GM21381 (cell line): ENCODE results near the gene TAF9.
A peak's percentile ranks its signal among the peaks of the same experiment; 100 is the strongest.
"Not testable (repeated sequence)": the region's sequence is repeated elsewhere in the genome, so short reads cannot be mapped to it uniquely, and the experiment has no call there.

Source experiments
- ATAC-seq: cut with Tn5 transposase; IDR thresholded peaks from one replicate; pipeline ENCODE4 v1.9.1; 2021; ENCODE audit warnings: mild to moderate bottlenecking, moderate library complexity; ENCODE audit not compliant: unreplicated experiment

TAF9 gene

DNA sequence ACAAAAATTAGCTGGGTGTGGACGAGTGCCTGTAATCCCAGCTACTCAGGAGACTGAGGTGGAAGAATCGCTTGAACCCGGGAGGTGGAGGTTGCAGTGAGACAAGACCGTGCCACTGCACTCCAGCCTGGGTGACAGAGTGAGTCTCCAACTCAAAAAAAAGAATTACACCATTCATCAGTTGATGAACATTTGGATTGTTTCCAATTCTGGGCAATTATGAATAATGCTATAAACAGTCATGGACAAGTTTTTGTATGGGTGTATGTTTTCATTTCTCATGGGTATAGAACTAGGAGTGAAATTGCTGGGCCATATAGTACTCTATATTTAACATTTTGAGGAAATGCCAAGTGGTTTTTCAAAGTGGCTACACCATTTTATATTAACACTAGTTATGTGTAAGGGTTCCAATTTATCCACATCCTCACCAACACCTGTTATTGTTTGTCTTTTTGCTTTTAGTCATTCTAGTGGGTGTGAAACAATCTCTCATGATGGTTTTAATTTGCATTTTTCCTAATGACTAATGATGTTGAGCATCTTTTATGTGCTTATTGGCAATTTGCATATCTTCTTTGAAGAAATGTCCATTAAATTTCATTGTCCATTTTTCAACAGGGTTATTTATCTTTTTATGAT is 27.7 kb downstream of the TAF9 start:
- ATAC-seq, result no peak

DNA sequence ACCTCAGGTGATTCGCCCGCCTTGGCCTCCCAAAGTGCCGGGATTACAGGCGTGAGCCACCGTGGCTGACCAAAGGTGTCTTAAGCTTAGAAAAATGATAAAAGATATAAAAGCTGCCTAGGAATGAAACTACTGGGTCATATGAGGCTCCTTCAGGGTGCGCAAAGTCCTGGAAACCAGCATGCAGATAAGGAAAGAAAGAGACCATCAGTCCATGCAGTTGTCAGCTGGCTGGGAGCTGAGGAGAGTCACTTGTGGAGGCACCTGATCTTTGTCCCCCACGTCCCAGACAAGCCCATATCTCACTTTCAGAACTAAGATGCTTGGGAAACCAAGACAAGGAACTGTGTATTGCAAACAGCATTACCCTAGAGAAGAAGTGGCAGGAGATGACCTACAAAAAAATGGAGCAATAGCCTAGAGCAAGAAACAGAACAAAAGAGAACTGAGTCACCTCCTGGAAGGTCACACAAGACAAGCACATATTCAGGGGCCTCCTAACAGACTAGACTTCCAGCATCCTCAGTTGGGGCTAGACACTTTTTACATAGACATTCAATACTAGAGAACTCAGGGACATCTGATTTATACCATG is 33.9 kb downstream of the TAF9 start:
- no peak for ATAC-seq

DNA sequence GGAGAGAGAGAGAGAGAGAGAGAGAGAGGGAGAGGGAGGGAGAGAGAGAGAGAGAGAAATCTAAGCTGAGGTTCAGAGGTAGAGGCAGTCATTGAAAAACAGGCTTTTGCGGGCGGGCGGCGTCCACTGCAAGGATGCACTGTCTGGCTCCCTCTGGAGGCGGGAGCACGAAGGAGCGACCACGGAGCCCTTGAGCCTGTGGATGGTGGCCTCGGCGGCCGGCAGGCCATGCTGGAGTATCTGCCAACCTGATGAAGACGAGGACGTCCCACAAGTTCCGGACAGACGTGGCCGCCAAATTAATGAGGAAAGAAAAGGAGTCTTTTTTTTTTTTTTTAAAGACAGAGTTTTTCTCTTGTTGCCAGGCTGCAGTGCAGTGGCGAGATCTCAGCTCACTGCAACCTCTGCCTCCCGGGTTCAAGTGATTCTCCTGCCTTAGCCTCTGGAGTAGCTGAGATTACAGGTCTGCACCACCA is 34.5 kb downstream of the TAF9 start:
- ATAC-seq, result peak; percentile 51

DNA sequence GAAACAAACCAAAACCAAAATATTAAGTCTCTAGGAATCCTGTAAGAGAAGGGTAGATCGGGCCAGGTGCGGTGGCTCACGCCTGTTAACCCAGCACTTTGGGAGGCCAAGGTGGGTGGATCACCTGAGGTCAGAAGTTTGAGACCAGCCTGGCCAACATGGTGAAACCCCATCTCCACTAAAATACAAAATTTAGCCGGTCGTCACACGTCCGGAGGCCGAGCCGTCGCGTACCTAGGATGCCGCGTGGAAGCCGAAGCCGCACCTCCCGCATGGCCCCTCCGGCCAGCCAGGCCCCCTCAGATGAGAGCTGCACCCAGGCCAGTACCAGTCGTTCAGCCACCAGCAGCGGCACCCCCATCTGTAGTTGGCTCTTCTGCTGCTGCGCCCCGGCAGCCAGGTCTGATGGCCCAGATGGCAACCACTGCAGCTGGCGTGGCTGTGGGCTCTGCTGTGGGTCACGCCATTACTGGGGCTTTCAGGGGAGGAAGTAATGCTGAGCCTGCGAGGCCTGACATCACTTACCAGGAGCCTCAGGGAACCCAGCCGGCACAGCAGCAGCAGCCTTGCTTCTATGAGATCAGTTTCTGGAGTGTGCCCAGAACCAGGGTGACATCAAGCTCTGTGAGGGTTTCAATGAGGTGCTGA is 35.5 kb downstream of the TAF9 start:
- not testable (repeated sequence) for ATAC-seq

DNA sequence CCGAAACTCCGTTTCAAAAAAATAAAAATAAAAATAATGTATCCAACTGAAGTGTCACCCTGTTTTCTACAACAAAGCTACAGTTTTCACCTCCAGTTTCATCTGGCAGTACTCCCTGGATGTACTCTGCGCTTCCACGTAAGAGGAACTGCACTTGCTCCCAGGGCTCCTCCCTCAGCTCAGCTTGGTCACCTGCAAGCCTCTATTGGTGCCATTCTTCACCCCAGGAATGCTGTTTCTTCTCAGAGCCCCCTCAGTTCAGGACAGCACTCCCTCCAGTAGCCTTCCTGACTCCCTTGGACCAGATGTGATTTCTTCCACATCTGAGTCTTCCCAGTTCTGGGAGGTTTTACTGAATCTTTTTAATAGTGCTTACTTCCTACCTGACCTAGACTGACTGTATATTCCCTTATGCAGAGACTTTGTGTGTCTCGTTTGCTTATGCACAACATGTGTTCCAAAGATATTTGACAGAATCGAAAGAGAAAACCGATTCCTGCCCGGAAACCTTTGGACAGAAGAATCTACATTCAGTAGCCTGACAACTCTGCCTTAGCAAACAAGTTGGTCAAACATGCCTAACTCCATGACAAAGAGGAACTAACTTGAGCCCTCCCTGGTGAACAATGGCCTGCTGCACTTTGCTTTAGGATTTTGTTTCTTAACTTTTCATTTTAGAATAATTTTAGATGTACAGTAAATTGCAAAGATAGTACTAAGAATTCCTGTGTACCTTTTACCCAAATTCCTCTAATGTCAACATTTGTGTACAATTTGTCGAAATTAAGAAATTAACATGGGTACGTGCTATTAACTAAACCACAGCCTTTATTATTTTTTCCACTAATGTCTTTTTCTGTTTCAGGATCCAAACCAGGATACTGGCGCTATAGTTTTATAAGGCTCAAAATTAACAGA is 37.5 kb downstream of the TAF9 start:
- ATAC-seq, result no peak

DNA sequence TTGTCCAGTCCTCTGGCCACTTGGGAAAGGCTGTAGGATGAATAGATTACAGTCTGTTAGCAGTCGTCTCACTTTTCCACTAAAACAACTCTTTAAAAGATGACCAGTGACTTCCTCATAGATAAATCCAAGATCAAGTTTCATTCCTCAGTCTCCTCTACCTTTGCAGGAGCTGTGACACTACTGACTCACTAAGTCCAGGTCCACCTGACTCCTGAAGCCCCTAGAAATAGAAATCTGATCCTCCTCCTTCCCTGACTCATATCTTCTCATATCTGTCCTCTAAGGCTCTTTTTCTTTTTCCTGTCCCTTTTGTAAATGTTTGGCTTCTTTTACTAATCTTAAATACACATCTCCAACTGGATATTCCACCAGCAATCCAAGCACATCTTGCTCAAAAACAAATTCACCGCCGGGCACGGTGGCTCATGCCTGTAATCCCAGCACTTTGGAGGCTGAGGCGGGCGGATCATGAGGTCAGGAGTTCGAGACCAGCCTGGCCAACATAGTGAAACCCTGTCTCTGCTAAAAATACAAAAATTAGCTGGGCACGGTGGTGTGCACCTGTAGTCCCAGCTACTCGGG is 39.3 kb downstream of the TAF9 start:
- ATAC-seq, result no peak

DNA sequence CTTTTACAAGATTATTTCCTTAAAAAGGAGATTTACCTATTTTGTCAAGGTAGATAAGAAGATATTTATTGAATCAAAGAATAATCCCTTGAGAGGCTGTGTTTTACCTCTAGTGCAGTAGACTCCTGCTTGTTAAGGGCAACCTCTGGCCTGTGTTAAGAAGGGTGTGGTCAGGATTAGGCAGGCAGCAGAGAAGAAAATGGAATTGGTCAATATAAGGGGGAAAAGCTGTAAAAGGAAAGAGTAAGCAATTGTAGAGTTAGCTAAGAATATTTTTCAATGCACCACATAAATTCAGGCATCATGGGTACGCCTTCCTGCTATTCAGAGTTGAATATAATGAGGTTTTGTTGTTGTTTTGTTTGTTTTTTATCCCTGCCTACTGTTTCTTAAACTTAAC is 43.0 kb downstream of the TAF9 start:
- ATAC-seq, result no peak

DNA sequence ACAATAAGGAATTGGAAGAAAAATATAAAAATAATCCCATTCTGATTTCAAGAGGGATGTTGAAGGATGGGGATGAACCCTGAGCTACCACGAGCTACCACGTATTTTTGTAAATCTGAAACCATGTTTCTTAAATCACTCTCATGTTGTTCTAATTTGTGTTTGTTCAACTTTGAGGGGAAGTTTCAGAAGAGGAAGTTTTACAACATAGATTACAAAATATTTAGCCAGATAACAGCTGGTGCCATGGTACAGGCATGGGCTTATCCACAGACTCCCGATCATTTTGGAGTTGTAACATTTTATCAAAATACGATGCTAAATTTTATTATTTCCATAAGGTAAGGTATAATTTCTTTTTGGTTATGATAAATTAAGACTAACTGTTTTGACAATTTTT is 51.9 kb downstream of the TAF9 start:
- no peak for ATAC-seq

DNA sequence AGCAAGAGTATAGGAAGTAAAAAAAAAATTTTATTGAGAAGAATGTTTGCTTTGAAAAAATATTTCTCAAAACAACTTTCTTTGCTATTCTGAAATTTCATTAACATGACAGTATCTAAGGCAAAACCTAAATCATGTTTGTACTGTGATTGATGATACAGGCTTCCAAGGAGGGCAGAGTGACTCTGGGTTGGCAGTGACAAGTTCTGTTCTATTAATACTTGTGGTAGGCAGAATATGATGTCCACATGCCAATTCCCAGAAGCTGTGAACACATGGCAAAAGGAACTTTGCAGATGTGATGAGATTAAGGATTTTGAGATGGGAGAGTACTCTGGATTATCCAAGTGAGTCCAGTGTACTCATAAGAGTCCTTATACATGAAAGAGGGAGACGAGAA is 53.3 kb downstream of the TAF9 start:
- no peak for ATAC-seq
